NCI-H446 treated with DMSO at 0.1 percent for 48 hours (cell line): ENCODE measurements around the gene KISS1R.
"Not testable (repeated sequence)": the region's sequence is repeated elsewhere in the genome, so short reads cannot be mapped to it uniquely, and the experiment has no call there.

Experiments
- DNase-seq: peaks from one replicate; lab custom pipeline; 2025; lab: John Stamatoyannopoulos, UW

Gene KISS1R

GRCh38 chr19:953445-954271 lies 36.5 kb downstream of the KISS1R start:
- no peak for DNase-seq

GRCh38 chr19:954272-954671 lies 37.1 kb downstream of the KISS1R start:
- DNase-seq, result no peak

- DNase-seq, result no peak
Observed at GRCh38 chr19:954672-955494, 37.8 kb downstream of the KISS1R start.

GRCh38 chr19:955803-956765 lies 39.0 kb downstream of the KISS1R start:
- DNase-seq, result no peak

GRCh38 chr19:956766-957440 lies 39.8 kb downstream of the KISS1R start:
- no peak for DNase-seq

- not testable (repeated sequence) for DNase-seq
Observed at GRCh38 chr19:957578-957977, 40.4 kb downstream of the KISS1R start.

GRCh38 chr19:958967-959855 lies 42.1 kb downstream of the KISS1R start:
- no peak for DNase-seq

GRCh38 chr19:960020-960419 lies 42.9 kb downstream of the KISS1R start:
- no peak for DNase-seq

GRCh38 chr19:960601-960938 lies 43.4 kb downstream of the KISS1R start:
- DNase-seq, result no peak

GRCh38 chr19:961866-962620 lies 44.9 kb downstream of the KISS1R start:
- no peak for DNase-seq

GRCh38 chr19:962683-963400 lies 45.7 kb downstream of the KISS1R start:
- DNase-seq, result no peak

GRCh38 chr19:963486-963951 lies 46.4 kb downstream of the KISS1R start:
- no peak for DNase-seq

- DNase-seq, result no peak
Observed at GRCh38 chr19:964116-964520, 47.0 kb downstream of the KISS1R start.

- no peak for DNase-seq
Observed at GRCh38 chr19:964761-965694, 47.9 kb downstream of the KISS1R start.

GRCh38 chr19:966485-967088 lies 49.5 kb downstream of the KISS1R start:
- DNase-seq, result no peak
